Naive B cell (primary cell): ENCODE results near the gene CALCOCO1. TPM values are rescaled to one million over a fixed set of nuclear protein-coding genes. Genes with fewer than 3 reads are reported as not detected.

Experiments
- ATAC-seq, 2 donors: fragments of 150-1000 bp; cut with Tn5 transposase; 2 replicates each; pipeline ENCODE4 v1.10.0; 2021; ENCODE audit warnings: low read depth in 2 of 2, mild to moderate bottlenecking in 2 of 2, moderate library complexity in 2 of 2
- DNase-seq: peaks from one replicate; pipeline ENCODE4 v3.0.0; 2022
- H3K27ac Mint-ChIP-seq, 6 donors: one replicate each; pipeline ENCODE4 v1.8.0; 2020 to 2022; ENCODE audit warnings: mild to moderate bottlenecking in 6 of 6, mixed read lengths in 6 of 6, moderate library complexity in 5 of 6, inconsistent platforms in 2 of 6
- H3K27me3 Mint-ChIP-seq, 3 donors: one replicate each; pipeline ENCODE4 v1.8.0; 2021 to 2022; ENCODE audit warnings: mixed read lengths in 3 of 3, mild to moderate bottlenecking in 1 of 3
- H3K36me3 Mint-ChIP-seq, 2 donors: one replicate each; pipeline ENCODE4 v1.8.0; 2020 to 2022; ENCODE audit warnings: mixed read lengths in 2 of 2, inconsistent platforms in 1 of 2, mild to moderate bottlenecking in 1 of 2
- H3K4me1 Mint-ChIP-seq, 3 donors: one replicate each; pipeline ENCODE4 v1.8.0; 2020 to 2022; ENCODE audit warnings: mixed read lengths in 3 of 3, inconsistent platforms in 1 of 3, mild to moderate bottlenecking in 1 of 3, moderate library complexity in 1 of 3
- H3K4me3 Mint-ChIP-seq, 8 donors: one replicate each; pipeline ENCODE4 v1.8.0; 2020 to 2022; ENCODE audit warnings: mild to moderate bottlenecking in 8 of 8, mixed read lengths in 8 of 8, moderate library complexity in 8 of 8, inconsistent platforms in 2 of 8
- H3K9me3 Mint-ChIP-seq, 7 donors: one replicate each; pipeline ENCODE4 v1.8.0; 2020 to 2022; ENCODE audit warnings: mixed read lengths in 7 of 7, mild to moderate bottlenecking in 5 of 7, inconsistent platforms in 2 of 7, moderate library complexity in 1 of 7
- polyA plus RNA-seq, 6 donors: library from polyadenylated mRNA; unstranded; fragments of 300-500 nt; fragmentation: Illumina TruSeq; gene quantifications; one replicate each; pipeline ENCODE4 v1.2.3, GENCODE V29; 2021; ENCODE audit warnings: low read depth in 6 of 6

The CALCOCO1 gene
- polyA plus RNA-seq, 6 donors from 2014 or later = 65.8 to 93.2 (median 78.8) TPM

- DNase-seq (no peak), ATAC-seq (no peak)
- H3K9me3 Mint-ChIP-seq = no peaks in the 10 kb centered on the region
- H3K36me3 Mint-ChIP-seq = no peaks in the 10 kb centered on the region
- H3K27ac Mint-ChIP-seq = peak overlapping the region in 2 of 6 donors; percentile 22 to 27
- peaks cover 10 to 41% (median 28%) of the 10 kb centered on the region in 3 donors for H3K4me1 Mint-ChIP-seq
- peaks cover 16 to 31% (median 24%) of the 10 kb centered on the region in 3 donors for H3K27me3 Mint-ChIP-seq
- H3K4me3 Mint-ChIP-seq = peak overlapping the region; percentile 88 to 100 (median 96)
These were observed 50.0 kb downstream of the CALCOCO1 start for GRCh38 chr12:53677016-53677799.

GRCh38 chr12:53676656-53677015 lies 50.6 kb downstream of the CALCOCO1 start:
- Mint-ChIP-seq H3K4me3 (peak overlapping the region; percentile 88 to 100 (median 96)), H3K27ac (peak overlapping the region in 2 of 6 donors; percentile 19 to 95), H3K36me3 (no peaks in the 10 kb centered on the region), H3K4me1 (peaks cover 10 to 41% (median 28%) of the 10 kb centered on the region in 3 donors), H3K9me3 (no peaks in the 10 kb centered on the region), H3K27me3 (peaks cover 16 to 31% (median 24%) of the 10 kb centered on the region in 3 donors)
- ATAC-seq (no peak), DNase-seq (no peak)

GRCh38 chr12:53675701-53676607 lies 51.3 kb downstream of the CALCOCO1 start, which contains the start of gene ATP5MC2:
TSS of gene ATP5MC2 (minus strand) at chr12:53676083. CDS start at chr12:53672614, 3,469 bp downstream.
- DNase-seq (peak; percentile 96), ATAC-seq (peak; percentile 93)
- Mint-ChIP-seq H3K9me3 (no peaks in the 10 kb centered on the region), H3K27ac (peak within 1 kb of the TSS; percentile 1 to 97 (median 96)), H3K27me3 (peaks cover 16 to 31% (median 24%) of the 10 kb centered on the region in 3 donors), H3K36me3 (peaks cover 0 to 4% of the 10 kb centered on the region in 2 donors), H3K4me3 (peak within 1 kb of the TSS; percentile 88 to 100 (median 96)), H3K4me1 (peaks cover 10 to 41% (median 34%) of the 10 kb centered on the region in 3 donors)

DNA sequence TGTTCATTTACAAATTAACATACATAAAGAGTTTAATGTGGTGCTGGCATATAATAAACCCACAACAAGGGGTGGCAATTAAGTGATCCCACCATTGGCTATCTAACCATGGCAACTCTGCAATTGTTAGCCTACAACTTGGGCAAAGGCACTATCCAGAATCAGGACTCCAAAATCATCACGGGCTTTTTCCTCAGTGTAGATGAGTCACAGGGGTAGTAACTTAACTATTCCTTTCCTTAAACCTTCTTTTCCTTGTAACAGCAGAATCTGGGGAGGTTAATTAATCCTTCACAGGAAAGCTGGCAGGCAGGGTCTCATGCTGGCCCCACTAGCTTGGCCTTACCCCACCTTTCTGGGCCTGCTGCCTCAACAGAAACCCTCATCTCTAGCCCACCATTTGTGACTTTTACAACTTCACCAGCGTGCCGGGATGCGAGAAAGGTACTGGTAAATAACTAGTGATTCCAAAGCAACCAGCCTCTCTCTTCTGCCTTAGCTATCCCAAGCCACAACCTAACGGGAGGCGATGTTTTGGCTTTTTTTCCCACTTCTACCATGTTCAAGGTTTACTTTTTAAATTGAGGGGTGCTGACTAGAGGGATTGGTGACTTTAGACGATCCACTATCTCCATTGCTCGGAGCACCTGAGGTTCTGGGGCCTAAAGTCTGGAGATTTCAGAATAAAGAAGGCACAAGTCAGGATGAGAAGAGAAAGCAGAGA lies 52.1 kb downstream of the CALCOCO1 start:
- Mint-ChIP-seq H3K9me3 (no peaks in the 10 kb centered on the region), H3K36me3 (peaks cover 0 to 4% of the 10 kb centered on the region in 2 donors), H3K27me3 (peaks cover 13 to 30% (median 22%) of the 10 kb centered on the region in 3 donors), H3K4me1 (peaks cover 10 to 41% (median 39%) of the 10 kb centered on the region in 3 donors), H3K4me3 (peak overlapping the region; percentile 88 to 100 (median 96)), H3K27ac (peak overlapping the region; percentile 1 to 97 (median 96))
- no peak for ATAC-seq
- no peak for DNase-seq

DNA sequence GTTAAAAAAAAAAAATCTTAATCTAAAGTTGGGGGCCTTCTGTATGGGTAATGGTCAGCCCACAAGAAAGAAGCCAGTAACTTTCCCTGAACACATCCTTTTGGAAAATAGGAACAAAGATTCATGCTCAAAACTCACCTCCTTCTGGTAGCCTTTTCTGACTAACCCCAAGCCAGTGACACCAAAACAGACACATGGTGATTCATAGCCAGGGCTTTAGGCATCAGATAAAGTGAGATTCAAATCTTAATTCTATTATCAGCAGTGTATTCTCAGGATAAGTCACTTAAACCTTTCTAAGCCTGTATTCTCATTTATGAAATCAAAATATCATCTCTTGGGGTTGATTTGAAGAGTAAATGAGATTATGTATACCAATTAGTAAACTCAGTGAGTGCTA lies 56.3 kb downstream of the CALCOCO1 start:
- H3K9me3 Mint-ChIP-seq = no peaks in the 10 kb centered on the region
- H3K27ac Mint-ChIP-seq = no peak overlapping the region
- no peaks in the 10 kb centered on the region for H3K27me3 Mint-ChIP-seq
- ATAC-seq (no peak), DNase-seq (no peak)
- H3K4me3 Mint-ChIP-seq = peak overlapping the region in 1 of 8 donors; percentile 31
- peaks cover 0 to 8% of the 10 kb centered on the region in 2 donors for H3K36me3 Mint-ChIP-seq
- peaks cover 10 to 33% (median 31%) of the 10 kb centered on the region in 3 donors for H3K4me1 Mint-ChIP-seq

GRCh38 chr12:53670308-53670707 lies 56.9 kb downstream of the CALCOCO1 start:
- peaks cover 0 to 8% of the 10 kb centered on the region in 2 donors for H3K36me3 Mint-ChIP-seq

DNA sequence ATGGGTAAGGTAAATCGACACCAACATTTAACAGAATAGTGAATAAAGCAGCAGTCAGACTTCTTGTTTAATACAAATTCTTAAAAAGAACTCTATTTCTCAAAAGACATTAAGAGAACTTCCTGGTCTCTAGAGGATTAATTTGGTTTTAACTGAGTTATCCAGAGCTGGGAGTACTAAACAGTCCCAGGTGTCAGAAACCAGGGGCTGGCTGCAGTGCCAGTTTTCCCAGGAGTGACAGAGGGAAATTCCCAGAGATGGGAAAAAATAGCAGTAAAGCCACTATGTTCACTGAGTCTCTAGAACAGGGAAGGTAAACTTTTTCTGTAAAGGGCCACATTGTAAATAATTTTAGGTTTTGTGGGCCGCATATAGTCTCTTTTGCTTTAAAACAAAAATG lies 60.2 kb downstream of the CALCOCO1 start:
- Mint-ChIP-seq H3K9me3 (no peaks in the 10 kb centered on the region), H3K4me1 (peaks cover 4 to 24% (median 10%) of the 10 kb centered on the region in 3 donors), H3K27ac (no peak overlapping the region), H3K27me3 (no peaks in the 10 kb centered on the region), H3K4me3 (no peak overlapping the region), H3K36me3 (peaks cover 7 to 18% of the 10 kb centered on the region in 2 donors)
- ATAC-seq (no peak), DNase-seq (no peak)

More at GRCh38 chr12:53670308-53670707, 56.9 kb downstream of the CALCOCO1 start:
- DNase-seq = no peak
- H3K4me3 Mint-ChIP-seq = no peak overlapping the region
- H3K27ac Mint-ChIP-seq = no peak overlapping the region
- ATAC-seq = no peak
- H3K4me1 Mint-ChIP-seq = peaks cover 10 to 33% (median 24%) of the 10 kb centered on the region in 3 donors
- no peaks in the 10 kb centered on the region for H3K9me3 Mint-ChIP-seq
- H3K27me3 Mint-ChIP-seq = no peaks in the 10 kb centered on the region

GRCh38 chr12:53664936-53665335 lies 62.3 kb downstream of the CALCOCO1 start:
- H3K4me3 Mint-ChIP-seq = no peak overlapping the region
- ATAC-seq (no peak), DNase-seq (no peak)
- peaks cover 7 to 13% of the 10 kb centered on the region in 2 donors for H3K36me3 Mint-ChIP-seq
- H3K27me3 Mint-ChIP-seq = no peaks in the 10 kb centered on the region
- H3K27ac Mint-ChIP-seq = peak overlapping the region in 1 of 6 donors; percentile 1
- no peaks in the 10 kb centered on the region for H3K9me3 Mint-ChIP-seq
- H3K4me1 Mint-ChIP-seq = peaks cover 4 to 11% (median 10%) of the 10 kb centered on the region in 3 donors

DNA sequence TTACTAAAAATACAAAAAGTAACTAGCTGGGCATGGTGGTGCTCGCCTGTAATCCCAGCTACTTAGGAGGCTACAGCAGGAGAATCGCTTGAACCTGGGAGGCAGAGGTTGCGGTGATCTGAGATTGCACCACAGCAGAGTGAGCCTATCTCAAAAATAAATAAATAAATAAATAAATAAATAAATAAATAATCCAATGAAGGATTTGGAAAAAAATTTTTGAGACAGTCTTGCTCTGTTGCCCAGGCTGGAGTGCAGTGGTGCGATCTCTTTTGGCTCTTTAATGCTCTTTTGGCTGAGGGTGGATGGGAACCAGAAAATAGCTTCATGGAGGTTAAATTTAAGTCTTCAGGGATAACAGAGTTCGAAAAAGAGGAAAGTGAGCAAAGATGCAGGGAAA lies 63.1 kb downstream of the CALCOCO1 start:
- ATAC-seq (no peak), DNase-seq (no peak)
- Mint-ChIP-seq H3K4me1 (peaks cover 0 to 6% (median 4%) of the 10 kb centered on the region in 3 donors), H3K9me3 (no peaks in the 10 kb centered on the region), H3K27me3 (no peaks in the 10 kb centered on the region), H3K27ac (peak overlapping the region in 1 of 6 donors; percentile 22), H3K36me3 (peaks cover 7 to 9% of the 10 kb centered on the region in 2 donors), H3K4me3 (no peak overlapping the region)

DNA sequence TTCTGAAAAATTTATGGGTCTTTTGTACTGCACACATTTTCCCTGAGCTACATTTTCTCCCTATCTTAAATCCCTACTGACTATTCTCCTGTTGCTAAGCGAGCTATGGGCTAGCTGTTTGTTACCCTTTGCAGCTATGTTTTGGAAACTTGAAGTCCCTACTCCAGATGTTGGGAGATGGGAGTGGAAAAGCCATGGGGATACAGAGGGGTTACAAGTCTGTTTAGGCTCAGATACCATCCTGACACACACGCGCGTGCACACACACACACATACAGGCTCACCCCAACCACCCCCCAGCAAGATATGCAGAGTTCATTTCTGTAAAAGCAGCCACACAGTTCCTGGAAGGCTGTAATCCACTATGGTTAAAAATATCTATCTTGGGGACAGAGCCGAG lies 67.2 kb downstream of the CALCOCO1 start:
- Mint-ChIP-seq H3K27ac (no peak overlapping the region), H3K4me3 (no peak overlapping the region), H3K9me3 (no peaks in the 10 kb centered on the region), H3K36me3 (peaks cover 7 to 9% of the 10 kb centered on the region in 2 donors), H3K4me1 (peaks cover 0 to 4% (median 1%) of the 10 kb centered on the region in 3 donors), H3K27me3 (no peaks in the 10 kb centered on the region)
- no peak for ATAC-seq
- no peak for DNase-seq

DNA sequence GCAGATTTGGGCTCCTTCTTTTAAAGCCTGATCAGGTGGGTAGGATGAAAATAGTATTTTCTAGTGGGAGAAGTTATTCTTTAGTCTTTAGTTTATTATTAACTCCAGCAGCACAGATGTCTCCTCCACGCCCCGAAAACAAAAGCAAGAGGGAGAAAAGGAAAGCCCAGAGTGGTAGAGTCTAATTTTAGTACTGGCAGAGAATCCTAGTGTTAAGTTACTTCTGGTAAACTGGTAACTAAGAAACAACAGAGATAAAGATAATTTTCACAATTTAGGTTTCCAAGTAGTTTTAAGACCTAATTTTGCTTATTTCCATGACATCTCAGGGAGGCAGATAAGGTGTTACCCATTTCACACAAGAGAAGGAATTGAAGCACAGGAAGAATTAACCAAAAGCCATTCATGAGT lies 67.7 kb downstream of the CALCOCO1 start:
- no peaks in the 10 kb centered on the region for H3K9me3 Mint-ChIP-seq
- H3K36me3 Mint-ChIP-seq = peaks cover 7 to 8% of the 10 kb centered on the region in 2 donors
- ATAC-seq (no peak), DNase-seq (no peak)
- no peak overlapping the region for H3K27ac Mint-ChIP-seq
- H3K4me1 Mint-ChIP-seq = peaks cover 0 to 3% (median 0%) of the 10 kb centered on the region in 3 donors
- H3K4me3 Mint-ChIP-seq = no peak overlapping the region
- no peaks in the 10 kb centered on the region for H3K27me3 Mint-ChIP-seq

DNA sequence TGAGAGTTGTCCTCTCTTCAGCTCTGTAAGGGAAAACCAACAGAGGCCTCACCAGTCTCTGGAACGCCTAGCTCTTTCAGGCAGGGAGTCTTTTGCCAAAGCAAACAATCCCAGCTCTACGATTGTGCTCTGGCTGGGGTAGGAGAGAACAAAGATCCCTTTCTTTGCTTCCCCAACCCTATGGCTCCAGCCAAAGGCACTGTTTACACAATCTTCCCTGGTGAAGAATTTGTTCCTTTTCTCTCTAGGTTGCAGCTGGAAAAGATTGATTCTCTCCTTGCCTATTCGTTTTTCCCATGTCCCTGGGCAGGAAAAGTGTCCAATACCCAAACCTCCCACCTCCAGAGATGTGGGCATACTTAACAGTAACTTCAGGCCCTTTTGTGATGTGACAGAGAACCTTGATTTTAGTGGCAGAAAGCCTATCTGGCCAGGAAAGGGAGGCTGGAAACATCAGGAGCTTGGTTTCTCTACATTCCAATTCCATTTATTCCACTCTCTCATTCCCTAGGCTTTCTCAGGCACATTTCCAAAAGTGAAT lies 68.2 kb downstream of the CALCOCO1 start:
- H3K27me3 Mint-ChIP-seq = no peaks in the 10 kb centered on the region
- peaks cover 4 to 7% of the 10 kb centered on the region in 2 donors for H3K36me3 Mint-ChIP-seq
- ATAC-seq (no peak), DNase-seq (no peak)
- no peak overlapping the region for H3K27ac Mint-ChIP-seq
- H3K4me1 Mint-ChIP-seq = peaks cover 0 to 3% (median 0%) of the 10 kb centered on the region in 3 donors
- no peak overlapping the region for H3K4me3 Mint-ChIP-seq
- no peaks in the 10 kb centered on the region for H3K9me3 Mint-ChIP-seq
